ENCODE results near the gene SDSL.

The SDSL gene

GRCh38 chr12:113390064-113391043, 31.8 kb upstream of the SDSL start (continued):
- TF ChIP-seq ZNF274 (IDR thresholded peaks at IDR 0.05; ENCODE audit: low read length) (no peak), ZNF274 (tag by site-specific recombination; IDR thresholded peaks at IDR 0.05; ENCODE audit: borderline replicate concordance) (no peak), ZNF549 (tag by site-specific recombination; IDR thresholded peaks at IDR 0.05) (no peak), ZSCAN30 (tag by site-specific recombination; IDR thresholded peaks at IDR 0.05) (no peak), ZBTB17 (tag by site-specific recombination; IDR thresholded peaks at IDR 0.05) (peak; percentile 91), SALL2 (tag by site-specific recombination; IDR thresholded peaks at IDR 0.05; ENCODE audit: borderline replicate concordance) (no peak), MEIS1 (CRISPR knock-in tag; IDR thresholded peaks at IDR 0.05; ENCODE audit: borderline replicate concordance) (no peak)

GRCh38 chr12:113391145-113391544, 31.0 kb upstream of the SDSL start:
- peaks cover 7 to 34% of the 10 kb centered on the region in 2 experiments; a peak in 2 of 3 replicates for H3K36me3 ChIP-seq (ENCODE audit: control insufficient read depth in 2 of 2, insufficient read depth in 1 of 2, low read length in 2 of 2)
- ChIA-PET POLR2A (no interaction called here), CTCF (no interaction called here)
- no peaks in the 10 kb centered on the region for H3K4me1 ChIP-seq (ENCODE audit: control insufficient read depth, insufficient read depth, low read length)
- H3K27ac ChIP-seq (ENCODE audit: extremely low read depth, low read depth, low read length), result no peak overlapping the region
- no peak for TF ChIP-seq ZSCAN4 (tag by site-specific recombination; IDR thresholded peaks at IDR 0.05)
- no peak for TF ChIP-seq ZNF654 (tag by site-specific recombination; IDR thresholded peaks at IDR 0.05; ENCODE audit: low read depth)
- TF ChIP-seq ZNF704 (tag by site-specific recombination; IDR thresholded peaks at IDR 0.05), result no peak
- TF ChIP-seq OVOL3 (tag by site-specific recombination; IDR thresholded peaks at IDR 0.05), result no peak
- TF ChIP-seq ZNF114 (tag by site-specific recombination; IDR thresholded peaks at IDR 0.05), result no peak
- no peak for TF ChIP-seq ZNF561 (tag by site-specific recombination; IDR thresholded peaks at IDR 0.05; ENCODE audit: borderline replicate concordance)
- no peak for TF ChIP-seq AEBP2 (tag by site-specific recombination; IDR thresholded peaks at IDR 0.05; ENCODE audit: borderline replicate concordance)
- no peak for TF ChIP-seq TCF7L2 (IDR thresholded peaks at IDR 0.05; ENCODE audit: borderline replicate concordance, low read depth, low read length)
- TF ChIP-seq ZNF121 (tag by site-specific recombination; IDR thresholded peaks at IDR 0.05), result no peak
- no peak for TF ChIP-seq ZNF677 (tag by site-specific recombination; IDR thresholded peaks at IDR 0.05)
- TF ChIP-seq ZNF626 (tag by site-specific recombination; IDR thresholded peaks at IDR 0.05), result no peak
- TF ChIP-seq BCL11A (tag by site-specific recombination; IDR thresholded peaks at IDR 0.05; ENCODE audit: low read depth), result no peak
- TF ChIP-seq SP2 (tag by site-specific recombination; IDR thresholded peaks at IDR 0.05), result no peak
- no peak for TF ChIP-seq ZNF19 (tag by site-specific recombination; IDR thresholded peaks at IDR 0.05; ENCODE audit: low read depth)
- no peaks in the 10 kb centered on the region for H3K9me3 ChIP-seq (ENCODE audit: control insufficient read depth, insufficient read depth, low read depth, low read length)
- H3K4me3 ChIP-seq (ENCODE audit: low read depth, low read length), result no peak overlapping the region

Data from HEK293 (cell line).